ENCODE results near the gene TRMT2A. TPM values are rescaled to one million over a fixed set of nuclear protein-coding genes. Genes with fewer than 3 reads are reported as not detected.

The TRMT2A gene
- total RNA-seq, 1 donor from 2014 or later: 21.9 TPM

DNA sequence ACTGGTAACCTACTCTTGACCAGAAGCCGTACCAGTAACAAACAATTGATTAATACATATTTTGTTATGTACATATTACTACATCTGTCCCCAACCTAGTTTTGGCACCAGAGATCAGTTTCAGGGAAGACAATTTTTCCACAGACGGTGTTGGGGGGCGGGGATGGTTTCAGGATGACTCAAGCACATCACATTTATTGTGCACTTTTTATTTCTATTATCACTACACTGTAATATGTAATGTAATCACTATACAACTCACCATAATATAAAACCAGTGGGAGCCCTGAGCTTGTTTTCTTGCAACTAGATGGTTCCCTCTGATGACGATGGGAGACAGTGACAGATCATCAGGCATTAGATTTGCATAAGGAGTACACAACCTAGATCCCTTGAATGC, 21.5 kb downstream of the TRMT2A start:
- DNase-seq (peak; percentile 5), ATAC-seq (ENCODE audit: poor library complexity) (no peak)
- intact Hi-C loops (cut with DNase I): no loop called here

DNA sequence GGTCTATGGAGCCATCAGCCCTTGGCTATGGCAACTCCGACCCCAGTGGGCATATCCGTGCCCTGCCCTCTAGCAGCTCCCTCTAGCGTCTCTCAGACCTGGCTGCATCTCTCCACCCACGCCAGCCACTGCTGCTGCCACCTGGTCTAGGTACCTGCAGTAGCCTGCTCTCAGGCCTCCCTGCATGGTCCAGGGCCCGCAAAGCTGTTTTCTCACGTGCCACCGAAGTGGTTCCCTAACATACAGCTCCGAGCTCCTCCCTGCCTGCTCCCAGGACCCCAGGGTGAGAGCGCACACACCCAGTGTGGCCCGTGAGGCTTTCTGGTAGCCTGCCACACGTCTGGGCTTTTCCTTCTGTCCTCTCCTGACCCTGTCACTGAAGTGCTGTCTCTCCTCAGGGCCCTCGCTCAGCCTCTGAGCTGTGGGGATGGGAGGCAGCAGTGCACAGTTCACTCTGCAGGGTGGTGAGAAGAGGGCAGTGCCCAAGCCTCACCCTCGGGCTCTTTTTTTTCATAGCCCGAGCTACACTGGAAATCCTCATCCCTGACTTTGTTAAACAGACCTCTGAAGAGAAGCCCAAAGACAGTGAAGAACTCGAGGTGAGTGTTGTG, 22.7 kb downstream of the TRMT2A start:
- no peak for ATAC-seq (ENCODE audit: poor library complexity)
- intact Hi-C loops (cut with DNase I): no loop called here
- DNase-seq: peak; percentile 27

DNA sequence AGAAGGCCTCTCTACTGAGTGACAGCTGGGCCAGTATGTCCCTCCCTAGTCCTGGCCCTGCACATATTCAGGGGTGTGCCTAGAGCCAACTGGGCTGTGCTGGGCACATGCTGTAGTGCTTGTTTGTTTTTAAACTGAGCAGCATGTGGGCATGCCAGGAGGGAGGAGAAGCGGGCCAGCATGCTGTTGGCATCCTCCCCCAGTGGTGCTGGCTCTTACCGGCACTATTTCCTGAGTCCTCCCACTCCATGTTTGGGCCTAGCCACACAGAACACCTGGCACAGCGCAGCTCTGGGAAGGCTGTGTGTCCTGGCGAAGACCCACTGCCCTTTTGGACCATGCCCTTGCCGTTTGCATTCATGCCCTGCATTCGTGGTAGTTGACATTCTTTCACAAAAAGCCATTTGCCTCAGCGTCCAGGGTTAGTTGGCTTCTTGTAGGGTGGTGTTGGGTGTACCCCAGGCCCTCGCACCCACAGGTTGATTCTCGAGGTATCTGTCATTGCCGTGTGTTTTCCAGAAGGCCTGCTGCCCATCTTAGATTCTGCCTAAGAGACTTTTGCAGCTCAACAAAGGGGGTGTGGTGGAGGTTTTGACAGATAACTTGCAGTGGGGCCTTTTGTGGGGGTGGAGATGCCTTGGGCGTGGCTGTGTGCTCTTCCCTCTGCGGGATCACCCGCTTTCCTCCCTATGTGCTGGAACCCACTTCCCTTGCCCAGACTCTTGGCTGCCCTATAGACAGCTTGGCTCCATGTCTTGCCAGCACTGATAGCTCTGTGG, 23.4 kb downstream of the TRMT2A start:
- peak; percentile 83 for DNase-seq
- intact Hi-C loops (cut with DNase I): no loop called here
- peak; percentile 97 for ATAC-seq (ENCODE audit: poor library complexity)

DNA sequence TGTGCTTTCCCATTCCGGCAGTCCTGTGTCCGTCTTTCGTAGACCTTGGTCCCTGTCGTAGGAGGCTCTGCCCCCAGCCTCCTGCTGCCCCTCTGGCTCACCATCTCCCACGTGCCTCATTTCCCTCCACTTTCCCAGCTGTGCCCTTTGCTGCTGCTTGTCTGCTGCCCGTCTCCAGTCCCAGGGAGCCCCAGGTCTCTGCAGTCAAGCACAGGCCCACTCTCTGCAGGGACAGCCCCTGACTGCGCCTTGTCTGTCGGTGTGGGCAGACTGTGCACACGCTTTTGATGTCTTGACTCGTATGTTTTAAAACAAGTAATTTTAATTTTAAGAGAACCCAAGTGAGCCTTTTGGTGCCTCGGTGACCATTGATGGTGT, 24.6 kb downstream of the TRMT2A start:
- ATAC-seq (ENCODE audit: poor library complexity) (no peak), DNase-seq (peak; percentile 1)
- intact Hi-C loops (cut with DNase I): no loop called here

DNA sequence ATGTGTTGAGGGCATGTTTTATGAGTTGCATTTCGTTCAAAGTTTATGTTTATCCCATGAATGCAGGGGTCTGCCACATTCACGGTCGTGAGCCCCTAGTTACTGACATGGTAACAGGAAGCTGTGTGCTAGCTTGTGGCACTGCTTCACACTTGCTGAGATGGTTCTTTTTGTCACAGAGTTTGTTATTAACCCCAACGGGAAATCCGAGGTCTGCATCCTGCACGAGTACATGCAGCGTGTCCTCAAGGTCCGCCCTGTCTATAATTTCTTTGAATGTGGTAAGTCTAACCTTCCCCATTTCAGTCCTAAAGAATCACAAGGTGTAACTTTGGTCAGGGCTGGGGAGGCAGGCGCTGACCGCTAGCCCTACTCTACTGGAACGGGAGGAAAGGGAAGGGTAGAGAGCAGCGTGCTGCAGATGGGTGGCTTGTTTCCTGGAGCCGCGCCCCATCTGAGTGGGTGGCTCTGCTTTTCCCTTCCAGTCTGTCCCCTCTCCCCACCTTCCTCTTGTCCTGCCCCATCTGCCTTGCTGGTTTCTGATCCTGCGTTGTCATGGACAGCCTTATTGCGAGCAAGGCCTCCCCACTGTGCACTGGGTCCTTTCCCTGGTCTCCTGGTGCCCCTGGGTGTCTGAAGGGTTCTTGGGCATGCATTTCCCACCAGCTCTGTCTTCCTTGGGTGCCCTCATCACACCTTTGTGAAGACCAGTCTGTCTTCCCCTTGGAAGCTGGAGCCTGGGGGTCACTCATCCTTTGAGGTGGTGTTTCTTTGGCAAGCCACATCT, 25.1 kb downstream of the TRMT2A start:
- ATAC-seq (ENCODE audit: poor library complexity) (no peak), DNase-seq (peak; percentile 27)
- intact Hi-C loops (cut with DNase I): no loop called here

DNA sequence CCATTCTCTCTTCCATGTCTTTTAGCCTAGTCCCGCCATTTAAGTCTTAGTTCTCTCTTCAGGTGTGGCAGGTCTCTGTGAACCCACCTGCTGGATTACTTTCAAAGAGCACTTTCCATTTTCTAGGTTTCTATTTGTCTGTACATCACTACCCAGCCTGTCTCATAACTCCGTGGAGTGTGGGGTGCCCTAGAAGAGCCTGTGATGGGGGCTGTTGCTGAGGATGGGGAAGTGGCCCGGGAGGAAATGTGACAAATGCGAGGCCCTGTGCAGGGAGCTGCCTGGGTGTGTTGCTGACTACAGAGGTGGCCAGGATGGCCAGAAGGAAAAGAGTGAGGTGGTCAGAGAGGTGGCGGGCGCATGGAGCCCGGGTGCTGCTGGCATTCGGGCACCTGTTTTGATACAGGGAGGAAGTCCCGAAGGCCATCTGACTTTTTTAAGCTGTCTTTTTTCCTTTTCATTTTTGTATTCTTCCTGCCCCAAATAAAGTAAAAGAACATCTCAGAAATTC, 26.2 kb downstream of the TRMT2A start:
- ATAC-seq (ENCODE audit: poor library complexity): no peak
- peak; percentile 15 for DNase-seq
- intact Hi-C loops (cut with DNase I): no loop called here

DNA sequence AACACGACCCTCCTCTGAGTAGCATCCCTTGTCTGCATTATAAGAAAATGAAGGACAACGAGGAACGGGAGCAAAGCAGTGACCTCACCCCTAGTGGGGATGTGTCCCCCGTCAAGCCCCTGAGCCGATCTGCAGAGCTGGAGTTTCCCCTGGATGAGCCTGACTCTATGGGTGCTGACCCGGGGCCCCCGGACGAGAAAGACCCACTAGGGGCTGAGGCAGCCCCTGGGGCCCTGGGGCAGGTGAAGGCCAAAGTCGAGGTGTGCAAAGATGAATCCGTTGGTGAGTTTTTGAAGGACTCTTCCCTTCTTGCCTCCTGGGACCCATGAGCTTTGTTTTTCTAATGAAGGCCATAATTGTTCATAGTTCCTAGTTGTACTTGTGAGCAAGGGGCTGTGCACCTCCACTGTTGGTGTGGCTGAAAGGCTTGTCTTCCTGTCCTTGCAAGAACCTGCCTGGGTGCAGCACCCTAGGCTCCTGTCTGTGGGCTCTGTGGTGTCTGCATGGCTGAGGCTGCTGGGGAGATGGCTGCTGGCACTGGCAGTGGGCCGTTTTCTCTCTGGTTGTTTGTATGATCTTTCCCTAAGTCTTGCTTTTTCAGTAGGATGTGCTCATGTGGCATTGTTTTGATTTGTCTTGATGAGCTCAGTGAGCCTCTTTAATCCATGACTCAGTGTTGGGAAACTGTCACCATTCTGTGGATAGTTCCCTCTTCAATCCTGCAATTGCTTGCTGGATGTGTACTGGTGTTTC, 26.9 kb downstream of the TRMT2A start:
- intact Hi-C loops (cut with DNase I): no loop called here
- peak; percentile 9 for DNase-seq

DNA sequence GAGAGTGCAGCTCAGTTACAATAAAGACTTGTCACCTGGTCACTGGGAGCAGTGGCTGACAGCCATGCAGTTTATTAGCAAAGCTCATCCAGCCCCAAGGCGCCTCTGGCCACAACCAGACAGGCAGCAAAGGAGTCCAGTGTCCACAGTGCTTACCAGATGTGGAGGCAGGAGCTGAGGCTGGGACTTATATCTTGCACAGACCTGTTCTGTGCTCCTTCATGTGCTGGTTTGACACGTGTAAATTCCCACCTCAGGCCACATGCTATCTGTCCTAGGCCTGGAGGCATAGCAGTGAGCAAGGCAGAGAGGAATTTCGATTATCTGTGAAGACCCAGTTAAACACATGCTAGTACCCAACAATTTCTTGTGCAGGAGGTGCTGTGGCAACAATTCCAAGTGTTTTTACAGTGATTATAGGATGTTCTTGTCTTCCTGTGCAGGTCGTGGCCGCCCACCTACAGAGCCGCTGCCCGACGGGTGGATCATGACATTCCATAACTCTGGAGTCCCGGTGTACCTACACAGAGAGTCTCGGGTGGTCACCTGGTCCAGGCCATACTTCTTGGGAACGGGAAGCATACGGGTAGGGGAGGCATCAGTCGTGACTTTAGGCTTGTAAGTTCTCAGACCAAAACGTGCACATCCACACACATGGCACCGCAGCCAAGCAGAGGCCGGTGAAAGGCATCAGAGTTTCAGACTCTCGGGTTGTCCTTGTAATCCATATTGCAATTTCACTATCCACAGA, 27.6 kb downstream of the TRMT2A start:
- DNase-seq (peak; percentile 16), ATAC-seq (ENCODE audit: poor library complexity) (no peak)
- intact Hi-C loops (cut with DNase I): no loop called here

More for the DNA sequence above, 26.9 kb downstream of the TRMT2A start:
- ATAC-seq (ENCODE audit: poor library complexity): no peak

DNA sequence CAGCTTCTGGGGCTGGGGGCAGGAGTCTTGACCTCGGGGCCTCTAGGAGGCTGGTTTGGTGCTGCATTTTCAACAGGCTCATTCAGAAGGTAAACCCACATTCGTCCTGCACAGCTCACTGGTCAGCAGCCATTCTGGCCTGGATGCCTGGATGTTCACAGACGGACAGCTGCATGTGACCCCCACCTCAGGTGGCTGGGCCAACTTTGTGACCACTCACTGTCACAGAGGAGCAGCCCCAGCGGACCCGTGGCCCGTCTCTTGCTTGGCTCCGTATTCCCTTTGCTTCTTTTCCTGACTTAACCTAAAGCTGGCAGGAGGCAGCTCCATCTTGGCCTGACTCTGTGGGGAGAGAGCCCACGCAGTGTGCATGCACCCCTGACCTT, 28.8 kb downstream of the TRMT2A start:
- intact Hi-C loops (cut with DNase I): no loop called here
- DNase-seq (peak; percentile 10), ATAC-seq (ENCODE audit: poor library complexity) (no peak)

DNA sequence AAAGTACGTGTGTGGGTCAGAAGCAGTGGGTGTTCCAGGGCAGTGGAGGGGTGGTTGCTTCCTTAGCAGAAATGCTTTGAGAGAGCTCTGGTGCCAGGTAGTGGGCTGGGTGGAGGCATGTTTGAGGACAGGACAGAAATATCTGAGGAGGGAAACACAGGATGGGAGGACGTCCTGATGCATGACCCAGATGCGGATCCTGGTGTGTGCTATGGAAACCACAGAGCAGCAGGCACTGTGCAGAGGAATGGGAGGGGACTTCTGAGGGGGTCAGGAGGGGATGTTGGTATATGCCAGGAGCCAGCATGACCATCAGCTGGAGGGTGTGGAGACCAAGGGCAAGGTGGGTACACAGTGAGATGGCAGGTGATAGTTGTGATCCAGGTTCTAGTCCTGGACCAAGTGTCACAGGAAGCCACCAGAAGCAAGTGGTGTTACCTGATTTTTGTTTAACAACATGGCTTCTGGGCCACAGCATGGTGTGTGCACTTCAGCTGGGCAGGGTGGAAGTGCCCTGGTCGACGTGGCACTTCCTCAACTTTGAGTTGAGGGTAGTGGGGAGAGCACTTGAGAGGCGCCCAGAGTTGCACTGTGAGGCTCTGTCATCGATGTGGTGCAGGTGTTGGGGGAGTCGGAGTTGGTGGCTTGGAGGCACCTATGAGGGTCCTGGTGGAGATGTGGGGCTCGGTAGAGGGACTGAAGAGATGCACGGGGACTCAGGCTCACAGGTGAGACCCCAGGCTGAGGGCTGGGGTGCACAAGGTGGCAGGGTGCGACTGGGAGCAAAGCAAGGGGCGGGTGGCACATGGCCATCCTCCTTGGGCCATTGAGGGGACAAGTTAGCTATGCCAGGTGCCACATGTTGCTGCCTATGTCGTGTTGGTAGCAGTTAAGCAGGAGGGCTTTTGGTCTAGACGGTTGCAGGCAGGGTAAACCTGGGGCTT, 29.4 kb downstream of the TRMT2A start:
- intact Hi-C loops (cut with DNase I): no loop called here
- peak; percentile 24 for DNase-seq

DNA sequence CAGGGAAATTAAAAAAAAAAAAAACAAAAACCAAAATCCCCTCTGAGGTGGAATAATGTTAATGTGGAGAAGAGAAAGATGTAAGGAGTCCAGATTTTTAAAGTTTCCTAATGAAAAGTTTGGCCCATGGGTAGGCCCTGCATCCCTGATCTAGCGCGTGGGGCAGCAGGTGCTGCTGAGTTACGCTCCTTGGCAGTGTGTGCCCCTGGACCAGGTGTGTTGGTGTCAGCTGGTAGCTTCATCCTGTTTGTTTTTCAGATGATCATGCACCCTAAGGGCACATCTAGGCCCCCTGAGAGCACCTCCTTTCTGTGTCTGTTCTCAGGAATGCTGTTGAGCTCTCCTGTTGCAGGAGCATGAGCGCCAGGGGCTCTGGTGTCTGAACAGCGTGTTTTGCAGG, 30.3 kb downstream of the TRMT2A start:
- intact Hi-C loops (cut with DNase I): no loop called here
- DNase-seq (no peak), ATAC-seq (ENCODE audit: poor library complexity) (no peak)

More for the DNA sequence above, 29.4 kb downstream of the TRMT2A start:
- ATAC-seq (ENCODE audit: poor library complexity): no peak

DNA sequence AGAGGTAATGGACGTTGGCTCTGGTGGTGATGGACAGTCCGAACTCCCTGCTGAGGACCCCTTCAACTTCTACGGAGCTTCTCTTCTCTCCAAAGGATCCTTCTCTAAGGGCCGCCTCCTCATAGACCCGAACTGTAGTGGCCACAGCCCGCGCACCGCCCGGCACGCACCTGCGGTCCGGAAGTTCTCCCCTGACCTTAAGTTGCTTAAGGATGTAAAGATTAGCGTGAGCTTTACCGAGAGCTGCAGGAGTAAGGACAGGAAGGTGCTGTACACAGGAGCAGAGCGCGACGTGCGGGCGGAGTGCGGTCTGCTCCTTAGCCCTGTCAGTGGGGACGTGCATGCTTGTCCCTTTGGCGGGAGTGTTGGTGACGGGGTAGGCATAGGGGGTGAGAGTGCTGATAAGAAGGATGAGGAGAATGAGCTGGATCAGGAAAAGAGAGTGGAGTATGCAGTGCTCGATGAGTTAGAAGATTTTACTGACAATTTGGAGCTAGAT, 30.9 kb downstream of the TRMT2A start:
- DNase-seq: peak; percentile 26
- ATAC-seq (ENCODE audit: poor library complexity): no peak
- intact Hi-C loops (cut with DNase I): no loop called here

DNA sequence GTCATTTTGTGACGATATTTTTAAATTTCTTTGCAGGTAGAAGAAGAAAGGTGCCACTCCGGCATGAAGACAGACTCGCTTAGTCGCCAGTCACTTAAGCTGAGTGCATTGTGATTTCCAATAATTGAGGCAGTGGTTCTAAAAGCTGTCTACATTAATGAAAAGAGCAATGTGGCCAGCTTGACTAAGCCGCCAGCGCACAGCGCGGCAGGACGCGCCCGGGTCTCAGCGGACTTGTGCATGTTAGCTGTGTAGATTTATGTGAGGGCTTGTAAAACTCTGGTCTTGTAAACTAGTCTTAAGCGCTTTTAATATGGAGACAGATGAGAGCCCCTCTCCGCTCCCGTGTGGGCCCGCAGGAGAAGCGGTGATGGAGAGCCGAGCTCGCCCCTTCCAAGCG, 31.4 kb downstream of the TRMT2A start:
- peak; percentile 10 for DNase-seq
- intact Hi-C loops (cut with DNase I): no loop called here
- ATAC-seq (ENCODE audit: poor library complexity): no peak

DNA sequence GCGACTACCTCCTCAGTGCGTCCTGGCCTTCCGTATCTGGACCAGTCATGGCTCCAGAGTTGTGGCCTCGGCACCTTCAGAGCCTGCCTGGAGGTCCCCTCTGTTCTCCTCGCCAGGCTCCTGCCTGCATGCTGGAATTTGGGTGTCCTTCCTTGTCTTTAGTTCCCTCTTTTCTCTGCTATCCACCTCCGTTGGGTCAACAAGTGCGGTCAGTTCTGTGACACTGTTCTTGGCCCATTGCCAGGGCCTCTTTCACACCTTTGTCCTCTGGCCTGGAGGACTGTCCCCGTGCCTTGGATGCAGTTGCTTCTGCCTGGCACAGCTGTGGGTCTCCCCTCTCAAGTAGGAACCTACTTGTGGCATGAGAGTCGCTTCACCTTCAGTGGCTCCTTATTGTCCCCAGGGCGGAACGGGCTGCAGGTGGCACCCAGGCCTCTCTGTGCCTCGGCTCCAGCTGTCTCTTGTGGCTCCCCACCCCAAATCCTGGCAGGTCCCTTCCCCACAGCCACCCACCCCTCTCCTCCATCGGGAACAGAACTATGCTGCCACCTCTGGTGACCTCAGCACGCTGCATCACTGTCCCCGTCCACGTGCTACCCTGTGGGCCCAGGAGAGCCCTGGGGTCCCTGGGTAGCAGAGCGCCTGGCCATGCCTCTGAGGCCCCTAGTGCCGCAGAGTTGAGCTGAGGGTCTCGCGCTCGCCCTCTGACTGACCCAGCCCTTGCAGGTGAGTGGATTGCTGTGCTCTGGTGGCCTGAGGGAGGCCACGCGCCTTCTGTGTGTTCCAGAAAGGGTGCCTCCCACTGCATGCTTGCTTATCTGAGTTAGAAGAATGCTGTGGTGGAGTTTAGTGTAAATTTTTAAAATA, 32.2 kb downstream of the TRMT2A start:
- ATAC-seq (ENCODE audit: poor library complexity) (no peak), DNase-seq (peak; percentile 37)
- intact Hi-C loops (cut with DNase I): no loop called here

DNA sequence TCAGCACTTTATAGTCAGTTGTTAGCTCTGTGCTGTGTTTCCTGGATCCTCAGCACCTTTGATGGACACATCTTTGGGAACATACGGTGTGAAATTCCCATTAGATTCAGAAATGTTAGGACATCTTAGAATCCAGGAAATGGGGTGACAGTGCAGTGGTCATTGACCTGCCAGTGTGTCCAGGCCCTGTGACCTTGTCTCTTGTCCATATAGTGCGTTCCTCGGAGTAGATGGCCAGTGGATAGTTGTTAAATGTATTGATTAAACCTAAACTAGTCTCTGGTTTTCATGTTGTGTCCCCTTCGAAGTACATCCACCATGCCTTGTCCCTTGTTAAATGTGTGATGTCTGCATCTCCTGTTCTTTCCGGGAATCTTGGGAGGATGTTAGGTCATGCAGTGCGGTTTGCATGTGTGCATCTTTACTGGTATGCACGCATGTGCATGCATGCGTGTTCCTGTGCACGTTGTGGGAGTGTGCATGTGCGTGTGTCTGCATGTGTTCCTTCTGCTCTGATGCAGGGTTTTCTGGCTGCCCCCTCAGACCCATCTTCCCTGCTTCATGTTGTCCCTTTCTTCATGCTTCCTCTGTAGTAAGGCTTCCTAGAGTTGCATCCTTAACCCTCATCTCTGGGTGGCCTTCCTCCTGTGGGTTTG, 33.0 kb downstream of the TRMT2A start:
- intact Hi-C loops (cut with DNase I): no loop called here
- ATAC-seq (ENCODE audit: poor library complexity) (no peak), DNase-seq (peak; percentile 20)

Measured in Right ventricle myocardium superior (tissue), 1 donor.